HG02973 (cell line): ENCODE results near the gene PAFAH2.

ENCODE experiments used
- ATAC-seq: cut with Tn5 transposase; IDR thresholded peaks from one replicate; pipeline ENCODE4 v1.9.1; 2021; ENCODE audit warnings: moderate library complexity; ENCODE audit not compliant: unreplicated experiment

PAFAH2 gene

DNA sequence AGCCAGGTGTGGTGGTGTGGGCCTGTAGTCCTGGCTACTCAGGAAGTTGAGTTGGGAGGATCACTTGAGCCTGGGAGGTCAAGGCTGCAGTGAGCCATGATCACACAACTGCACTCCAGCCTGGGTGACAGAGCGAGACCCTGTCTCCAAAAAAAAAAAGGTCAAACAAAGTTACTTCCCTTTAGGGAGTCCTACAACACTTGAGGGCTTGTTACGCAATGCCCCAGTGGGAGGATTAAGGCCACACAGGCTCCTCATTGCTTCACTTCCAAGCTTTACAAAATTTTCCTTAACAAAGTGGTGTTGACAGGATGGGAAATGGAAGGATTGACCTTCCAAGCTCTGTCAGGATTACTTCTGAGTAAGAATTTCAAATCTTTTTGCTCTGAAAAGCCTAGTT lies 17.5 kb upstream of the PAFAH2 start:
- ATAC-seq, result no peak

DNA sequence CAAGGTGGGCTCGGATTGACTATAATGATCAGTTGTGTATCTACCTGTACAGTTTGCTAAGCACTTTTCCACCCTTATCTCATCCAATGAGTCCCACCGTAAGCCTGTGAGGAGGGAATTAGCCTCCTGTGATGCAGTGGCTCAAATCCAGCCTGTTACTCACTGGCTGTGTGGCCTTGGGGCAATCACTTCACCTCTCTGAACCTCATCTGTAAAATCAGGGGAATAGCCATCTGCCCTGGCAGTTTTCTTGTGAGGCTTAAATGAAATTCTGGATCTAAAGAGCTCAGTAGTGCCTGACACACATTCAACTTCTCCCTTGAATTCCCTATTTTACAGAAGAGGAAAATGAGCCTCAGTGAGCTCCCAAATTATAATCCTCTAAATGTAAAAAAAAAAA lies 16.3 kb upstream of the PAFAH2 start:
- no peak for ATAC-seq

DNA sequence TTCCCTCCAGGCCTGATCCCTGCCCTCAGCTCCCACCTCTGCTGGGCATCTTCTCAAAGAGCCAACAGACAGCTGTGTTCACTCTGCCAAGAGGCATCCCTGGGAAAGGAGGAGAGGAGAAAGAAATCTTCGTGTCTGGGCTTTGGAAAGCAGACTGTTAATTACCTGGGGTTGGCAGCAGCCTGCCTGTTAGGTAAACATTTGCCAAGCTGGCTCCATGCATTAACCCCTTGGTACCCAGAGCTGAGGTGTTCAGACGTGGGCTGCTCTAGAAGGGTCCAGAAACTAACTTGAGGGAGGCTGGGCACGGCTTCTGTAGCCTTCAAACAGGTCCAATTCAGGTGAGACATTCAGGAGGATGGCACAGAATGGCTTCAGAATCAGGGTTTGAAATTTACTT lies 15.0 kb upstream of the PAFAH2 start:
- ATAC-seq, result no peak

DNA sequence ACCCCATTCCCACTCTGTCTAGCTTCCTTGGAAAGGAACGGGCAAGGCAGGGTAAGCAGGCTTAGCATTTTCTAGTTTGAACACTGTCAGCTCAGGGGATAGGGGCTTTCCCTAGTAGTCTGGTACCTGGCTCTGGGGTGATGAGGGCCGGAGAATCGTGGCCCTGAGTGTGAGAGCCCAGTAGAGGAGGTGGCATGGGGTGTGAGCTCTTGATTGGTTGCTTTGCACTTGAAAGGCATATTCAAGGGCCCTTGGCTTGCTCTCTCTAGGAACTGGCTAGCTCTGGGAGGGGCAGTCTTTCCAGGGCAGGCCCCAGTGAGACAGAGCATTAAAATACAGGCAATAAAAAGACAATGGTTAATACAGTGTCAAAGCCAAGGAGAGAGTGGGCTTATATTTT lies 13.0 kb upstream of the PAFAH2 start:
- no peak for ATAC-seq

DNA sequence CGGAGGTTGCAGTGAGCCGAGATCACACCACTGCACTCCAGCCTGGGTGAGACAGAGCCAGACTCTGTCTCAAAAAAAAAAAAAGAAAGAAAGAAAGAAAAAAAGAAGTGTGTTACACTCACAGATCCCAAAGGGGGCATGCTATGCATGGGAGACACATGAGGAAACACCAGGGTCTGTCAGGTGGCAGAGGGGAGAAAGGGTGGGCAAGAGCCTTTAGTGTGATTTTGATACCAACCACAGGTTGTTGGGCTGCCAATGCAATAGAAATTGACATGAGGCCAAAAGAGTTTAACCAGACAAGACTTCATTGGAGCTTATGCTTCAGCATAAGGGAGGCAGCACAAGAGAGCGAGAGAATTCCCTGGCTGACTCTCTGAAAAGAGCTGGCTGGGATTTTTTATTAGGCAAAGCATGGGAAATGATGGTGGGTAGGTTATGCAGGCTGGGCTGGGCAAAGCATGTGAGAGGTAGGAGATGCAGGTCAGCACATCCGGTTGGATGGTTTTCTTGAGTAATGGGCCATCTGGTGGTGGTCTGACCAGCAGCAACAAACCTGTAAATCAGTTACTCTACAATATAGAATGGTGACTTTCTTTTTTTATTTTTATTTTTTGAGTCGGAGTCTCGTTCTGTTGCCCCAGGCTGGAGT lies 12.1 kb upstream of the PAFAH2 start:
- no peak for ATAC-seq

DNA sequence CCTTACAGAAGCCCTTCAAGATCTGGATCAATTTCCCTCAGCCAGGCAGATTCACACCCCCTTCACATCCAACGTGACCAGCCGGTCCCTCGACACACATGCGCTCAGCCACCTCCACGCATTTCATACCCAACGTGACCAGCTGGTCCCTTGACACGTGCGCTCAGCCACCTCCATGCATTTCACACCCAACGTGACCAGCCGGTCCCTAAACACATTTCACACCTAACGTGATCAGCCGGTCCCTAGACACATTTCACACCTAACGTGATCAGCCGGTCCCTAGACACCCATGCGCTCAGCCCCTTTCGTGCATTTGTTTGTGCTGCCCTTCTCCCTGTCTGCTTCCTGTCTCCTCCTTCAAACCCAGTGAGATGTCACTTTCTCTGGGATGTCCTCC lies 8.8 kb upstream of the PAFAH2 start:
- no peak for ATAC-seq

DNA sequence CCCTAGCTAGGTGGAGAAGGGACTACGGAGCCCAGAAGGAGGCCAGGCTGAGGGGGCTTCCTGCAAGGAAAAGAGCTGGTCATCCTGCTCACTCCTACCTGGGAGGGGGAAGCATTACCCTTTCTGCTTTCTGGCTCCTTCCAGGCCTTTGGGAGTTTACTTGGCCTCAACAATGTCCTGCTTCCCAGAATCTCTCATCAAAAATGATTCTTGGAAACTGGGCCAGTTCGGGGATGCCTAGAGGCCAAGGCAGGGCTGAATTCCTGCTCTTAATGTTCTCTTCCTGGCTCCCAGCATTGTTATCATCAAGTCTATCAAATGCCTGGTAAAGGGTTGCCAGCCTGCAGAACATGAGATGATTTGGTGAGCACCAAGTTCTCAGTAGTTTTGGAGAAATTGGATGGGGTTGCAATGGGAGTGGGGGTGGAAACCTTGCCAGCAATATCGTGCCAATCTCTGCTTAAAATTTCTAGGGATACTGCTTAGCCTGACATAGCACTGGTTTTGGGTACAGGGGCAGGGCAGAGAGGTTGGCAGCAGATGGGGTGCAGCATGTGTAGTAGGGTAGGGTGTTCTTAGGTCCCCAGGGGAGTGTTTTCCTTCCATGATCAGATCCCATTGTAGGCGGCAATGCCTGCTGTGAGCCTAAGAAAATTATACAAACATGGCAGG lies 7.7 kb upstream of the PAFAH2 start:
- no peak for ATAC-seq

DNA sequence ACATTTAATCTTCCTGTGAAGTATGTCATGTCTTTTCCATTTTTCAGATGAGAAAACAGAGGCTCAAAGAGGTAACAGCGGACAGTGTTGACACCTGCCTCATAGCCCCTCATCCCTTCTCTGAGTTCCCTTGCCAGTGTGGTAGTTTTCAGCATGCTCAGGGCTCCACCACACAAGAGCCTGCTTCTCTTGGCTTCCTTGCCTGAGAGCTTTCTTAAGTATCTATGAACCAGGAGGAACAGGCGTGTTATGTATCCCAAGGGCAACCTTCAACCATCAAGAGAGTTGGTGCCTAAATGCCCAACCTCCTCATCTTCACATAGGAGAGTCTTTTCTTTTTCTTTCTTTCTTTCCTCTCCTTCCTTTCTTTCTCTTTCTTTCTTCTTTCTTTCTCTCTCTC lies 5.9 kb upstream of the PAFAH2 start:
- ATAC-seq, result no peak

DNA sequence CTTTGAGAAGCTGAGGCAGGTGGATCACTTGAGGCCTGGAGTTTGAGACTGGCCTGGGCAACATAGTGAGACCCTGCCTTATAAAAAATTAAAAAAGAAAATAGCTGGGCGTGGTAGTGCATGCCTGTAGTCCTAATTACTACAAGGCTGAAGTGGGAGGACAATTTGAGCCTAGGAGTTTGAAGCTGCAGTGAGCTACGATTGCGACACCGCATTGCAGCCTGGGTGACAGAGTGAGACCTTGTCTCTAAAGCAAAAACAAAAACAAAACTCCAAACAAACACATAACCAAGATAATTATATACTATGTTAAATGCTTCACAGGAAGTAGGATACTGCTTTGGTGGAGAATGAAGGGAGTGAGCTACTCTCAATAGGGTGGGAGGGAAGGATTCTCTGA lies 5.4 kb upstream of the PAFAH2 start:
- no peak for ATAC-seq

DNA sequence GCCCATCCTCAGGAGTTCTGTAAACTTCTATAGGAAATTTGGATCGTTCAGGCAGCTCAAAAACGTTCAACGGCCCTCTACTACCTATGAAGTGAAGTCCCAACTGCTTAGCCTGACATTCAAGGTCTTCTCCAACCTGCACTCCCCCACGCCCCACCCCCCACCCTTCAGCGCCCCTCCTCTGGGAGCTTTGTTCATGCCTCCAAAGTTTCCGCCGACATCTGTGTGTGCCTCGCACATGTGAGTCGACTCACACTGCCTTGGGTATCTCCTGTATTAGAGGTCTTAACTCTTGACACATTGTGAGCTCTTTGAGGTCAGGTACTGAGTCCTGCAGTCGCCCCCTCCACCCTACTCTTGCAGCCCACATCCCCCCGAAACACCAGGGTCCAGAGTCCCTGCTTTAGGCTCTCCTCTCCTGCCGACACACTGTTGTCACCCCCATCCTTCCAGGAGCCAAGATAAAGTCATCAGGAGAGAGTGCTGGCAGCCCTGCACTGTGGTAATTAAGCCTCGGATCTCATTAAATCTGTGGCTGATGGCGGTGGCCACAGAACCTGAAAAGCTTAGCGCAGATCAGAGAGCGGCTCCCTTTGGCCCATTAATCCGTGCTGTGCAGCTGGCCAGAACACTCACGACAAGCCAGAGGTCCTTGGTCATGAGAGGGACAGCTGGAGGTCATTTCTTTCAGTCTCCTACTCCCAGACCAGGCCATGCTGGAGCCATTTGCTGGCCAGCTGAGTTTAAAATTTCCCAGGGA lies 1.4 kb upstream of the PAFAH2 start:
- ATAC-seq, result no peak

DNA sequence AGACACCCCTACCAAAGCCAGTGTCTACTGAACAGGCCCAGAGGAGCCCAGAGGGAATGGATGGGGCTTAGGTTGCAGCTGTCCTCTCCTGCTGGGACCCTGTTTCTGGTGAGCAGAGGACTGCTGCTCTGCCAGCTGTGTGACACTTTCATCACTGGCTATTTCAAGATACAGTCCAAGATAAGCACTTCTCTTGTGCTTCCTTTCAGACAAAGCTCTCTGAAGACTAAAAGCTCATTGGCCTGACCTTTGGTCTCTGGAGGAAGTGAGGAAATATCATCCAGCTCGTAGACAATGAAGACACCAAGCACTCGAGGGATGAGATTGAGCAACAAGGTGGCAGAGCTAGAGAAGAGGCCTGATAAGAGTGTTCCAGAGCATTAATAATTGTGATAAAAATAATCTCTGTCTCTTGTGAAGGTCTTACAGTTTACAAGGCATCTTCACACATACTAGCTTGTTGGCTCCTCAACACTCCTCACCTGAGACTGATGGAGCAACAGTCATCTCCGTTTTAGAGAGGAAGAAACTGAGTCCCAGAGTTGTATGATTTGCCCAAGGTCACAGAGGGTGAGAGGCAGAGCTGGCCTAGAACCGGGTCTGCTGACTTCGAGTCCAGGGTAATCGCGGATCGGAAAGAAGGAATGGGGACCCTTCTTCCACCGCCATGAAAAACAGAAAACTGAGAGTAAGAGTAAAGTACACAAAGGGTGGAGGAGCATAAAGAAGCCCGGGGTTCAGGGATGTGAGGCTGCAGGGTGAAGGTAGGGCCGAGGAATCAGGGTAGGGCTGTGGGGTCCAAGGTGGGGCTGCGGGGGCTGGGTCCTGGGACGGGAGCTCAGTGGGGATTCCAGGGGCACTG lies 666 bp downstream of the PAFAH2 start:
- ATAC-seq, result no peak

DNA sequence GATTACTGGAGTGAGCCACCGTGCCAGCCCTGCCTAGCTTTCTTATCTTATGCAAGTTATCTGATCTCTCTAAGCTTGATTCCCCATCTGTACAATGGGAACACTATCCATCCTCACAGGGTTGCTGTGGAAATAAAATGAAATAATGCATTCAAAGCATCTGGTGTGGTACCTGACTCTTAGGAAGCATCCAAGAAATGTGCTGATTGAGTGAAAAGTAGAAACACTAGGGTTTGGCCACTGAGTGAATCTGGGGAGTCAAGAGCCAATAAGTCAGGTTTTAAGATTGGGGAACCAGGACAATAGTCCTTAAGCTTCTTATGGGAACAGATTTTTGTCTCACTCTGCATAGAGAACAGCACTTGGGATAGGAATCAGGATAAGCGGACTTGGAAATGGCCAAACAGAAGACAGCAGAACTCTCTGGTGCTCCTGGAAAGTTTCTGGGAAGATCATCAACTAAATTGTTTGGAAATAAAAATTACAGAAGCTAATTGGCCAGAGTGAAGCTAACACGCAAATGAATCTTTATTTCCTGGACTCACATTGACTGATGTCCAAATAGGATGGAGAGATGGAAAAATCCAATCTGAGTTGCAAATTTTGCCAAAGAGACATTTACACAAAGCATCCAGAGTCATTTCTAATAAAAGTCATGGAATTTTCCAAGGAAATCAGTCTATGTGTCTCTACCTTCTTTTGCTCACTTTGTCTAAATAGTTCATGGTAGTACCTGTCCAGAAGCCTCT lies 3.3 kb downstream of the PAFAH2 start:
- no peak for ATAC-seq

DNA sequence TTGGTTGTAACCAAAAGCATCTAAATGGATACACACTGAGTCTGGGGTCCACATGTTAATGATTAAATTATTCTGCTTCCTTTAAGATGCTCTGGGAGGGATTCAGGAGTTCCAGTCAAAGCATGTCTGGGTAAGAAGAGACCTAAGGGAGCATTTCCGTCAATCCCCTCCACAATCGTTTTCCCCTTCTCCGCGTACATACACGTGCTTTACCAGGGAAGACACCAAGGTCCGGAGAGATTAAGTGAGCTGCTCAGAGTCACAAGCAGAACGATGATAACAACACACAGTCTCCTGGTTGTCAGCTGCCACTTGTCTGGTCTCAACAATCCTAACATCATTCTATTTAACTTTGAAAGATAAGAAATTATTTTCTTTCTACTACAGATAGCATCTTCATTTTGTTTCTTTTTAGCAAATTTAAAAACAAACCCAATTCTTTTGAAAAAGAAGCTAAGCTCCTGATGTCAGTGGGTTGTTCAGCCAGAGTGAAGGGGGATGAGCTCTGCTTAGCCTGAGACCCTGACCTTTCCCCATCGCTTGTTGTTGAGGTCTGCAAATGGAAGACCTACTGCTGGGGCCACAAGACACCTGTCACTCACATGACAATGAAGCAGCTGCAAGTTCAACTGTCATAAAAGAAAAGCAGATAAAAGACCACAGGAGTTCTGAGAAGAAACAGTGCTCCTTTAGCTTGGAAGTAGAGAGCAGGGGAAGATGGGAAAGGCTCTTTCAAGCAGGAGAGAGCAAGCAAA lies 4.5 kb downstream of the PAFAH2 start:
- no peak for ATAC-seq

DNA sequence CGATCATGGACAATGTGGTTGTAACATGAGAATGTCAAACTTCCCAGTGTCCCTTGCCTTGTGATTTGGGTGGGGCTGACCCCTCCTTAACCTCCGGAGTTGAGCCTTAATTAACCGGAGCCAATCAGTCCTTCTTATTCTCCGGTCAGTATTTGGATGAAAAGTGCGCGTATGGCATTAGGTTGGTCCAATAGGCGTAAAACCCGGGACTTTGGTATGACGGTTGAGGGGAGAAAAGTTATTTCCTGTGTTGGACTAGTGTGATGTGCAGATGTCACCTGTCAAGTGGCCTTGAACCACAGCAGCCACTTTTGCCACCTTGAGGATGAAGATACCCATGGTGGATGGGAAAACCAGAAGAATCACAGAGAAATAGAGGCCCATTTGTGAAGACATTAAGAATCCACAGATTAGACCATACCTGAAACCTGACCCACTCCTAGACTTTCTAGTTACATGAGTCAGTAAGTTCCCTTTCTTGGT lies 5.1 kb downstream of the PAFAH2 start:
- no peak for ATAC-seq

DNA sequence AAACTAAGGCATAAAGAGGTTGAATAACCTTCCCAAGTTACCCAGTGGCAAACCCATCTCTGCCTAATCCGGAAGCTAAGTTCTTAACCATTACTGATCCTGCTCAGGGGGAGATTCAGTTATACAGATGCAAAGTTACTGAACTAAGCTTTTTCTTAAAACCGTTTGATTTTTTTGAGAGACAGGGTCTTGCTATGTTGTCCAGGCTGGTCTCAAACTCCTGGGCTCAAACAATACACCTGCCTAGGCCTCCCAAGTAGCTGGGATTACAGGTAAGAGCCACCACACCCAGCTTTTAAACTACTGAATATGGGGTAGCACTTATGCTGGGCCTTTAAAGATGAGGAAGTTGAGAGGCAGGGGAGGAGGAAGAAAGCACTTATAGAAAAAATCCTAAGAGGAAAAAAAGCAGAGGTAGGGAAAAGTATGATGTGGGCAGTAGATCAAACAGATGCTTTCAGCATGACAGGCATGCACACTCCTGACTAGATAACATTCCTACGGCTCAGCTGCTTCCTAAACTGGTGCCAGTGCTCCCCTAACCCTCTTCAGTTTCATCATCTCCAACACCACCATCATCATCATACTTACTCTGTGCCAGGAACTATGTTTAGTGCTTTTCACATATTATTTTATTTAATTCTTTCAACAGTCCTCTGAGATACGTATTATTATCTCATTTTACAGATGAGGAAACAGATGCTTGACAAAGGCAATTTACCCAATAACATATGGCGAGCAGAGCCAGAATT lies 5.8 kb downstream of the PAFAH2 start:
- no peak for ATAC-seq

DNA sequence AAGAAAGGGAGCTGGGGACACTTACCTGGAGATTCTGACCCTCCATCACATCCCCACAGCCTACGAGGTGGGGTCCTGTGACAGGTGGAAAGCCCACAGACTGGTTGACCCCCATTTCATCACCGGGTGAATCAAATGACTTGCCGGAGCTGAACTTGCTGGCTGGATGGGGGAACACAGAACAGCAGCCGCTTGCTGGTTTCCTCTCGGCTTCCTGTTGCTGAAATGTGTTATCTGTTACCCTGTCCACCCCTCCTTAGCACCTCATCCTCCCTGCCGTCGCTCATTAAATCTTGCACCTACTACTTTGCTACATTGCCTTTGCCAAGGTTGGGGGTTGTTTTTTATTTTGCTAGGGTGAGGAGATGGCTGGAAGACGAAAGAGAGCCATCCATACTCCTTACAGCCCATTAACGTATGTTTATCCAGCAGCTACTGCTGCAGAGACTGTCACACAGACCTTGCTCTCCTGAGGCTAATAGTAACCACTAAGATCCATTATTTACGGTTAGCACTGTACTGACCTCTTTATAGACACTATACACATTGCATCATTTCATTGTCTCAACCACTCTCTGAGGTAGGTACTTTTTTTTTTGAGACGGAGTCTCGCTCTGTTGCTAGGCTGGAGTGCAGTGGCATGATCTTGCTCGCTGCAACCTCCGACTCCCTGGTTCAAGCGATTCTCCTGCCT lies 7.0 kb downstream of the PAFAH2 start:
- no peak for ATAC-seq

DNA sequence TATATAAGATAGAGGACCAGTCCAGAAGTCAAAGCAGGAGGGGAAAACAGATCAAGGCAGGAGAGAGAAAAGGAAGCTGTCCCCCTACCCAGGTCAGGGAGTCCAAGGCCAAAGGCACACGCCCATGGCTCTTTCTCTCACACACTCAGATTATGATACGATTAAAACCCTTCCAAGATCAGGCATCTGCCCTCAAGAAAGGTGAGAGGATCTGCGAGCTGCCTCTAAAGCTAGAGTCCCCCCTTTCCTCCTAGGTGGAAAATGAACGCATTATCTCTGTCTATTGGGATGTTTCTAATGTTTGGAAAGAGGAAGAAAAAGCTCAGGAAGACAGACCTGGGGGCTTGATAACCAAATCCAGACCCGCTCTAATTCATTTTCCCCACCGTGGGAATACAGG lies 7.6 kb downstream of the PAFAH2 start:
- ATAC-seq, result no peak

DNA sequence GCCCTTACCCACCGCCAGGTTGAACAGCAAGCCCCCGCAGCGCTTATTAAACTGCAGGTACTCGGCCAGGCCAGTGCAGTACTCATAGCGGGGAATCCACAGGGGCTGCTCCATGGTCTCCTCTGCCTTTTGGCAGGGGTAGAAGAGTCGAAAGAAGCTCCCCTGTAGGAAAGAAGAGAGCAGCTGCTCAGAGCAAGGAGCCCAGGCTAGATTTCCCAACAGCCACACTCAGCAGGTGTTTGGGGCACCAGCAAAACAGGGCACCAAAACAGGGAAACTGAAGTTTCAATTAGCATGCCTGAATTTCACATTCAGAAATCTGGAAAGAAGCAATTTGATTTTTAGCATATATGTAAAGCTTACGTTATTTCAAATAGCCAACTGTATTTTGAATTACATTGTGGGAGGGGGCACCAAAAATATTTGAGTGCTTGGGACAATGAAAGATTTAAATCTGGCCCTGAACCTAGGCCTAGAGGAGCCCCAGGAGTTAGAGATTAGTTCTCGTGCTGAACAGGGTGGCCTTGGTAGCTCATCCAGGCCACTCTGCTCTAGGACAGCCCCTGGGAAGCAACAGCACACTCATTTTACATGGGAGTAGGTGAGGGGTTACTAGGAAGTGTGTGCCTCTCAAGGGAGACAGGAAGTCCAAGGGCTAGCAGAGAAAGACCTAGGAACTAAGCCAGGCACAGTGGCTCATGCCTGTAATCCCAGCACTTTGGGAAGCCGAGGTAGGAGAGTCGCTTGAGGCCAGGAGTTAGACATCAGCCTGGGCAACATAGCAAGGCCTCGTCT lies 8.2 kb downstream of the PAFAH2 start:
- ATAC-seq, result no peak
